HL-60 (cell line): ENCODE measurements around the gene BARX1.

Experiments used
- GABPA ChIP-seq: IDR thresholded peaks from 2 replicates; pipeline ENCODE4 v1.6.1; 2012; ENCODE audit warnings: low read depth
- POLR2AphosphoS5 ChIP-seq: IDR thresholded peaks from 2 replicates; pipeline ENCODE4 v1.6.1; 2012; ENCODE audit warnings: low read depth
- TF ChIP-seq, protein P1 (sequence below): IDR thresholded peaks from one replicate; pipeline ENCODE4 v1.5.1; 2011; ENCODE audit warnings: low read length, control low read depth, inconsistent platforms; ENCODE audit not compliant: insufficient read depth
- TF ChIP-seq, protein P2 (sequence below): IDR thresholded peaks from 2 replicates; pipeline ENCODE4 v1.6.1; 2012; ENCODE audit warnings: low read depth; ENCODE audit not compliant: insufficient replicate concordance

DNA sequence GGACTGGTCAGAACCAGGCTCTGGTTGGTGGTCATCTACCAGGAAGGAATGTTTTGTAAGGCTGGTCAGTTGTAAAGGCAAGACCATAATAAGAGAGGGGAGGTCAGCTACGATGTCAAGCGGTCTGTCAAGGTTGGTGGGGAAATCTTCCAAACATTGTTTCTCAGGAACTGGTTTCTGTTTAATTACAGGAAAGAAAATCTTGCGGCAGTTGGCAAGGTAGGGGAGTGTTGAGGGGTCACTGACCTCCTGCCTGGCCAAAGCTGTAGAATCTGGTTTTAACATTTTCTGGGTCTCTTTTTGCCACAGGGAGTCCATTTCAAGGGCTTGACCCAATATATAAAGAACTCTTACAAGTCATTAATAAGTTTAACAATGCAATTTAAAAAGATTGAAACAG is 39.0 kb upstream of the BARX1 start:
- TF ChIP-seq GABPA = no peak
- TF ChIP-seq, protein P1, sequence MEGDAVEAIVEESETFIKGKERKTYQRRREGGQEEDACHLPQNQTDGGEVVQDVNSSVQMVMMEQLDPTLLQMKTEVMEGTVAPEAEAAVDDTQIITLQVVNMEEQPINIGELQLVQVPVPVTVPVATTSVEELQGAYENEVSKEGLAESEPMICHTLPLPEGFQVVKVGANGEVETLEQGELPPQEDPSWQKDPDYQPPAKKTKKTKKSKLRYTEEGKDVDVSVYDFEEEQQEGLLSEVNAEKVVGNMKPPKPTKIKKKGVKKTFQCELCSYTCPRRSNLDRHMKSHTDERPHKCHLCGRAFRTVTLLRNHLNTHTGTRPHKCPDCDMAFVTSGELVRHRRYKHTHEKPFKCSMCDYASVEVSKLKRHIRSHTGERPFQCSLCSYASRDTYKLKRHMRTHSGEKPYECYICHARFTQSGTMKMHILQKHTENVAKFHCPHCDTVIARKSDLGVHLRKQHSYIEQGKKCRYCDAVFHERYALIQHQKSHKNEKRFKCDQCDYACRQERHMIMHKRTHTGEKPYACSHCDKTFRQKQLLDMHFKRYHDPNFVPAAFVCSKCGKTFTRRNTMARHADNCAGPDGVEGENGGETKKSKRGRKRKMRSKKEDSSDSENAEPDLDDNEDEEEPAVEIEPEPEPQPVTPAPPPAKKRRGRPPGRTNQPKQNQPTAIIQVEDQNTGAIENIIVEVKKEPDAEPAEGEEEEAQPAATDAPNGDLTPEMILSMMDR = no peak
- no peak for TF ChIP-seq POLR2AphosphoS5
- TF ChIP-seq, protein P2, sequence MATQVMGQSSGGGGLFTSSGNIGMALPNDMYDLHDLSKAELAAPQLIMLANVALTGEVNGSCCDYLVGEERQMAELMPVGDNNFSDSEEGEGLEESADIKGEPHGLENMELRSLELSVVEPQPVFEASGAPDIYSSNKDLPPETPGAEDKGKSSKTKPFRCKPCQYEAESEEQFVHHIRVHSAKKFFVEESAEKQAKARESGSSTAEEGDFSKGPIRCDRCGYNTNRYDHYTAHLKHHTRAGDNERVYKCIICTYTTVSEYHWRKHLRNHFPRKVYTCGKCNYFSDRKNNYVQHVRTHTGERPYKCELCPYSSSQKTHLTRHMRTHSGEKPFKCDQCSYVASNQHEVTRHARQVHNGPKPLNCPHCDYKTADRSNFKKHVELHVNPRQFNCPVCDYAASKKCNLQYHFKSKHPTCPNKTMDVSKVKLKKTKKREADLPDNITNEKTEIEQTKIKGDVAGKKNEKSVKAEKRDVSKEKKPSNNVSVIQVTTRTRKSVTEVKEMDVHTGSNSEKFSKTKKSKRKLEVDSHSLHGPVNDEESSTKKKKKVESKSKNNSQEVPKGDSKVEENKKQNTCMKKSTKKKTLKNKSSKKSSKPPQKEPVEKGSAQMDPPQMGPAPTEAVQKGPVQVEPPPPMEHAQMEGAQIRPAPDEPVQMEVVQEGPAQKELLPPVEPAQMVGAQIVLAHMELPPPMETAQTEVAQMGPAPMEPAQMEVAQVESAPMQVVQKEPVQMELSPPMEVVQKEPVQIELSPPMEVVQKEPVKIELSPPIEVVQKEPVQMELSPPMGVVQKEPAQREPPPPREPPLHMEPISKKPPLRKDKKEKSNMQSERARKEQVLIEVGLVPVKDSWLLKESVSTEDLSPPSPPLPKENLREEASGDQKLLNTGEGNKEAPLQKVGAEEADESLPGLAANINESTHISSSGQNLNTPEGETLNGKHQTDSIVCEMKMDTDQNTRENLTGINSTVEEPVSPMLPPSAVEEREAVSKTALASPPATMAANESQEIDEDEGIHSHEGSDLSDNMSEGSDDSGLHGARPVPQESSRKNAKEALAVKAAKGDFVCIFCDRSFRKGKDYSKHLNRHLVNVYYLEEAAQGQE = no peak
